ENCODE measurements around the gene PTPRE.

The PTPRE gene

GRCh38 chr10:127990846-127991542, 84.1 kb downstream of the PTPRE start:
- DNase-seq: no peak
- TF ChIP-seq, protein P1, sequence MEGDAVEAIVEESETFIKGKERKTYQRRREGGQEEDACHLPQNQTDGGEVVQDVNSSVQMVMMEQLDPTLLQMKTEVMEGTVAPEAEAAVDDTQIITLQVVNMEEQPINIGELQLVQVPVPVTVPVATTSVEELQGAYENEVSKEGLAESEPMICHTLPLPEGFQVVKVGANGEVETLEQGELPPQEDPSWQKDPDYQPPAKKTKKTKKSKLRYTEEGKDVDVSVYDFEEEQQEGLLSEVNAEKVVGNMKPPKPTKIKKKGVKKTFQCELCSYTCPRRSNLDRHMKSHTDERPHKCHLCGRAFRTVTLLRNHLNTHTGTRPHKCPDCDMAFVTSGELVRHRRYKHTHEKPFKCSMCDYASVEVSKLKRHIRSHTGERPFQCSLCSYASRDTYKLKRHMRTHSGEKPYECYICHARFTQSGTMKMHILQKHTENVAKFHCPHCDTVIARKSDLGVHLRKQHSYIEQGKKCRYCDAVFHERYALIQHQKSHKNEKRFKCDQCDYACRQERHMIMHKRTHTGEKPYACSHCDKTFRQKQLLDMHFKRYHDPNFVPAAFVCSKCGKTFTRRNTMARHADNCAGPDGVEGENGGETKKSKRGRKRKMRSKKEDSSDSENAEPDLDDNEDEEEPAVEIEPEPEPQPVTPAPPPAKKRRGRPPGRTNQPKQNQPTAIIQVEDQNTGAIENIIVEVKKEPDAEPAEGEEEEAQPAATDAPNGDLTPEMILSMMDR (IDR thresholded peaks at IDR 0.05; ENCODE audit: low read depth, low read length): no peak
- Histone ChIP-seq H3K4me3 (ENCODE audit: low read depth, low read length) (no peak overlapping the region), H3K36me3 (no peaks in the 10 kb centered on the region), H3K27me3 (ENCODE audit: insufficient read depth, low read depth, severe bottlenecking) (no peaks in the 10 kb centered on the region), H3K27ac (no peak overlapping the region), H3K9me3 (ENCODE audit: severe bottlenecking) (no peaks in the 10 kb centered on the region)

- Histone ChIP-seq H3K27ac (no peak overlapping the region), H3K9me3 (ENCODE audit: severe bottlenecking) (no peaks in the 10 kb centered on the region), H3K27me3 (ENCODE audit: insufficient read depth, low read depth, severe bottlenecking) (no peaks in the 10 kb centered on the region), H3K4me3 (ENCODE audit: low read depth, low read length) (no peak overlapping the region), H3K36me3 (no peaks in the 10 kb centered on the region)
- no peak for DNase-seq
- TF ChIP-seq, protein P1 (IDR thresholded peaks at IDR 0.05; ENCODE audit: low read depth, low read length): no peak
Observed at GRCh38 chr10:127991543-127992255, 84.8 kb downstream of the PTPRE start.

DNA sequence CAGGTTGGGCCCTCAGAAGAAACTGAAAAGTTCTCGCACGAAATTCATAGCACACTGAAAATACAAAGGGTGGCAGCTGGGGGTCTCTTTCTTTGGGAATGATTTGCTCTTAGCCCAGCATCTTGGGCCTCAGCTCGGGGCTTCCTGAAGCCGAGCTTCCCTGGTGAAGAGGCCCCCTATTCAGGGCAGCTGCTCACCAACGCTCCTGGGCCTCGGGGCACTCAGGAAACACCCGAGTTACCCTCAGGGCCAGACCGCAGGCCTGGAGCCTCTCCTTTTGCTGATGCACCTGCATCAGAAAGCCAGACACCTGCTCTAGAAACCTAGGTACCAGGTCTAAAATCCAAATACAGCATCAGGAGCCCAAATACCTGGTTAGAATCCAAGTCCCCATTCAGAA, 85.5 kb downstream of the PTPRE start:
- Histone ChIP-seq H3K27me3 (ENCODE audit: insufficient read depth, low read depth, severe bottlenecking) (no peaks in the 10 kb centered on the region), H3K27ac (no peak overlapping the region), H3K36me3 (no peaks in the 10 kb centered on the region), H3K4me3 (ENCODE audit: low read depth, low read length) (no peak overlapping the region), H3K9me3 (ENCODE audit: severe bottlenecking) (no peaks in the 10 kb centered on the region)
- TF ChIP-seq, protein P1 (IDR thresholded peaks at IDR 0.05; ENCODE audit: low read depth, low read length): no peak
- DNase-seq: no peak

GRCh38 chr10:127993056-127993690, 86.3 kb downstream of the PTPRE start:
- H3K27ac ChIP-seq: no peak overlapping the region
- H3K36me3 ChIP-seq: no peaks in the 10 kb centered on the region
- no peak overlapping the region for H3K4me3 ChIP-seq (ENCODE audit: low read depth, low read length)
- H3K9me3 ChIP-seq (ENCODE audit: severe bottlenecking): no peaks in the 10 kb centered on the region
- no peak for DNase-seq
- TF ChIP-seq, protein P1 (IDR thresholded peaks at IDR 0.05; ENCODE audit: low read depth, low read length): no peak
- no peaks in the 10 kb centered on the region for H3K27me3 ChIP-seq (ENCODE audit: insufficient read depth, low read depth, severe bottlenecking)

DNA sequence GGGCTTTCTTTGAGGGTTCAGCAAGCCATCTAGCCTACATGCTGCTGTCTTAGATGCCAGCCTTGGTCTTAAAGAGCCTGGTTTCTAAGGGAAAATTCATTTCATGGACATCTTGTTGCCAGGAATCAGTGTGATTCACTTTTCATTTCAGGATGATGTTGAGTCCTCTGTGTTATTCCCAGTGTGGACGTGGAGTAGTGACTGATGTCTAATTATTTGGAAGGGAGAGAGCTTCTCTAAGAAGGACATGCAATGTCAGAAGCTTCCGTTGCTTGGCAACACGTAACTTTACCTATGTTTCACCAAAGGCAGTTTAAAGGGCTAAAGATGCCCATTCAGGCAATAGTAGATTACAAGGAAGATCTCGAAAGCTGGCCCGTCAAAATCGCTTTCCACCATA, 89.0 kb downstream of the PTPRE start:
- no peaks in the 10 kb centered on the region for H3K36me3 ChIP-seq
- no peak overlapping the region for H3K4me3 ChIP-seq (ENCODE audit: low read depth, low read length)
- H3K27me3 ChIP-seq (ENCODE audit: insufficient read depth, low read depth, severe bottlenecking): no peaks in the 10 kb centered on the region
- no peaks in the 10 kb centered on the region for H3K9me3 ChIP-seq (ENCODE audit: severe bottlenecking)
- no peak for DNase-seq
- TF ChIP-seq, protein P1 (IDR thresholded peaks at IDR 0.05; ENCODE audit: low read depth, low read length): no peak
- no peak overlapping the region for H3K27ac ChIP-seq
